NCI-H345 treated with DMSO at 0.1 percent for 48 hours (cell line): ENCODE data around the gene AFF3.
"Not testable (repeated sequence)": the region's sequence is repeated elsewhere in the genome, so short reads cannot be mapped to it uniquely, and the experiment has no call there.

Experiments
- DNase-seq: peaks from one replicate; lab custom pipeline; 2025; ENCODE audit not compliant: unreplicated experiment; lab: John Stamatoyannopoulos, UW

AFF3 gene

DNA sequence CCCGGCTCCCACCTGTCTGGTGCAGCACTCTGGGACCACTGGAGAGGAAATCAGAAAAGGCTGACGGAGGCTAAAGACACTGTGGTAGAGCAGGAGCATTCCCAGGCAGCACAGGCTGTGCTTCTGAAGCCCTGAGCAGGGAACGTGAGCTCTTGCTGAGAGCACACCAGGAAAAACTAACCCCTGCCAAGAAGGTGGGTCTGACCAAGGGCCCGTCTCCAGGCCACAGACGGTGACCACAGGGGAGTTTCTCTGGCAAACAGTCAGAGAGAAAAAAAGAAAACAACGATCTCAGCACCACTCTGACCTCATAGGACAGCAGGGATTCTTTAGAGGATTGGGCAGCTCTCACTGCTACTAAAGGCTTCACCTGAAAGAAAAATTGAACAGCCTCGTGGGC lies 201.4 kb downstream of the AFF3 start:
- no peak for DNase-seq

DNA sequence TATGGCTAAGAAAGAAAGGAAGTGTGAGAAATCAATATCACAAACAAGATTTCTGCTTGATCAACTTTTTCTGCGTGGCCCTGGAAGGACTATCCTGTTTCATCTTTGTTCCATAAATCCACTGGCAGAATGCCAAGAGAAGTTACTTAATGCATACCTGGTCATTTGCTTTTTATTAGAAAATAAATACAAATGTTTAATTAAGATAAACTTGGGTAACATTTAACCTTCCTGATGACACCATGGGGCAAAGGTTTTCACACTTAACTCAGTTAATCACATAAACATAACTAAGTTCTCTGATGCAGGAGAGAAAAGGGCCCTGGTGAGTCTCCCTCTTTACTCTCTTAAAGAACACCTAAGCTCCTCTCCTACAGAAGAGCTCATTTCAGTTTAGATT lies 203.3 kb downstream of the AFF3 start:
- no peak for DNase-seq

DNA sequence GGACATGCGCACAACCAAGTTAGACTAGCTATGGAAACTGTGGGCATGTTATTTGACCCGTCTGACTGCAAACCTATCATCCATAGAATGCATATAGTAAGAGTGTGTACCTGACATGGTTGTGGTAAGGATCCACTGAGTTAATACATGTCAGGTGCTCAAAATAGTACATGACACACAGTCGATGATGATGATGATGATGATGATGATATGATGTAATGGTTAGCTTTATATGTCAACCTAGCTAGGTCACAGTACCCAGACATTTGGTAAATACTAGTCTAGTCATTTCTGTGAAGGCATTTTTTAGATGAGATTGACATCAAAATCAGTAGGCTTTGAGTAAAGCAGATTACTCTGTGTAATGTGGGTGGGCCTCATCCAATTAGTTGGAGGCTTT lies 204.1 kb downstream of the AFF3 start:
- no peak for DNase-seq

DNA sequence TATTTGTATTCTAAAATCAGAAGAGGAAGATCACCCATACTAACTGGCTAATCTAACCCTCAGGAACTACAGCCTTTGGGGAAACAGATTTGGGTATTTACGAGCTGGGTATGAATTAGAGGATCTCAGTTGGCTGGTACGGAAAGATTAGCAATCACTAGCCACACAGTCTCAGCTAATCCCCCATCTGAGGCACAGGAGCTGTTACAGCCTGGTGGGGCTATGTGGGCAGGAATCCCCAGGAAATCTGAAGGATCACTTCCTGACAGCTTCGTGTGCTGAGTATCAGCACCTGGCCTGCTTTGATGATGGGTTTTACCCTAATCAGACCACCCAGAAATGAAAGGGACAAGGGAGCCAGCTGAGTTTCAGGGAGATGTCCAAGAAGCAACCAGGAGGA lies 206.3 kb downstream of the AFF3 start:
- no peak for DNase-seq

DNA sequence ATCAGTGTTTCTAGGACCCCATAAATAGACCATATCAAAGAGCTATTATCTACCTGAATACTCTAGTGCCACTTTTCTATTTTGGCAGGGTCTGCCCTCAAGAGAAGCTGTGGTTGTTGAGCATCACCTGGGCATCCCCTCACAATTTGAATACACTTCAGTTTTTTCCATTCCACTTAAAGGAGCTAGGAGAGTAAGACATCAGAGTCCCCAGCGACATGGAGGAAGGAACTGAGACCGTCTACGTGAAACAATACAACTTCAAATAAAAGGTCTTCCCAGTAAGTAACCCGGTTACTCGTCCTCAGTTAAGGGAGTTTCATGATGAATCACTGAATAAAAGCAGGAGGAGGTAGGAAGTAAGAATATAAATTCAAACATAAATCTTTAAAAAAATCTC lies 206.7 kb downstream of the AFF3 start:
- DNase-seq: no peak

DNA sequence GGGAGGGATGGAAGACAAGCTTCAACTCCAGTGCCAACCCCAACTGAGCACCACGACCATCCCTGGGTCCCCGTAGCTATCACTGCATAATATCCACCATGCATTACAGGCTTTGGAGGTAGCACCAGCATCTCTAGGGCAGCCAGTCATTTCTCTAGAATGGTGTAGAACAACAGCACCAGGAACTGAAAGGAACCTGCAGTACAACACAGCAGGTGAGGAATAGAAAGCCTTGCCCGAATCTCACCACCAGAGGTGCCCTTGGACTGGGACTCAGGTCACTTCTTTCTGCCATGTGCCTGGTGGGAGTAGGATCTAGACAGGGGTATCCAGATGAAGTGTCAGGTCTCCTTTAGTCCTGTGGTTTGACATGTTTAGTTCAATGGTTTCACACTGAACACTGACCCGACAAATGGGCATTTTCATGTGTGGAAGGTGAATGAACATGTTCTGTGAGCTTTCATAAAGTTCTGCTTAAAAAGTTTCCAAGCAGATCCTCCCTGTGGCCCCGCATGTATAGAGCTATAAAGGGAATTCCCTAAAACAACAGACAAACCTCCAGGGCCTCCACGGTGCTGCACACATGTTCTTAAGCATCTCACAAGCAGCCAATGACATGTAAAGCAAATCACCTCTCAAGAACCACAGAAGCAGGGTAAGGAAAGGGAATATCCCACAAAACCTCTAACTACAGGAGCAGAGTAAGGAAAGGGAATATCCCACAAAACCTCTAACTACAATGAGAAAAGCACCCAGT lies 208.3 kb downstream of the AFF3 start:
- no peak for DNase-seq

DNA sequence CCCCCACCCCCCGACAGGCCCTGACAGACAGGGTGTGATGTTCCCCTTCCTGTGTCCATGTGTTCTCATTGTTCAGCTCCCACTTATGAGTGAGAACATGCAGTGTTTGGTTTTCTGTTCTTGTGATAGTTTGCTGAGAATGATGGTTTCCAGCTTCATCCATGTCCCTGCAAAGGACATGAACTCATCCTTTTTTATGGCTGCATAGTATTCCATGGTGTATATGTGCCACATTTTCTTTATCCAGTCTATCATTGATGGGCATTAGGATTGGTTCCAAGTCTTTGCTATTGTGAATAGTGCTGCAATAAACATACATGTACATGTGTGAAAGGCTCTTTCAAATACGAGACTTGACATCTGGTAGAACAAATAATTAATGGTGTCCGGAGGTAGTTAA lies 208.9 kb downstream of the AFF3 start:
- DNase-seq: not testable (repeated sequence)

DNA sequence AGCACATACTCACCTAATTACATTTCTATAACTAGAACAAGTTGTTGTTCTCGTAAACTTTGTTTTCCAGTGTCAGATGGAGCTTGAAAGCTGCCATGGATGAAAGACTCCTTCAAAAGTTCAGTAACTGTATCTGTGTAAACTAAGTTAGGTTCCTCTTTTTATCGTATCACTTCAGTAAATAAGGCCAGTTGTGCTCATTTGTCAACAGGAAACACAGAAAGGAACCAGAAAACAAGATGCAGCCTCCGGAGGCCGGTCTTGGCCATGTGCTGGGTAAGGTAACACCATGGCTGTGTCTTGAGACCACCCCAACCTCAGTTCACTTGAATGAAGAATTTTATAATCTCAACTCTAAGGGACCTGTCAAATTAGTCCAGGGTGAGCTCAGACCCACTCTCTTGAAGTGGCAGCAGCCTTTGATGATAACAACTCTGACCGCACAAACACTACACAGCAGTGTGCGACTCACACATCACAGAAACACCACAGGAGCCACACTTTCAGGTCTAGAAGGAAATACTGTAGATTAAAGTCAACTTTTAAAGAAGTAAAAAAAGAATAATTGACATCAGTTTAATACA lies 213.8 kb downstream of the AFF3 start:
- no peak for DNase-seq

DNA sequence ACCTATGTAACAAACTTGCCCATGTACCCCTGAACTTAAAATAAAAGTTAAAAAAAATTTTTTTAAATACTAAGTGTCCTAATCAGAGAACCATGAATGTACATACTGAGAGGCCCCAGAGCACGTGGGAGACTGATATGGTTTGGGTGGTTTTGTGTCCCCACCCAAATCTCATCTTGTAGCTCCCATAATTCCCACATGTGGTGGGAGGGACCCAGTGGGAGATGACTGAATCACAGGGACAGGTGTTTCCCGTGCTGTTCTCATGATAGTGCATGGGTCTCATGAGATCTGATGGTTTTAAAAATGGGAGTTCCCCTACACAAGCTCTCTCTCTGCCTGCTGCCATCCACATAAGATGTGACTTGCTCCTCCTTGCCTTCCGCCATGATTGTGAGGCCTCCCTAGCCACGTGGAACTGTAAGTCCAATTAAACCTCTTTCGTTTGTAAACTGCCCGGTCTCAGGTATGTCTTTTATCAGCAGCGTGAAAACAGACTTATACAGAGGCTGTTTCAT lies 214.6 kb downstream of the AFF3 start:
- DNase-seq: not testable (repeated sequence)

DNA sequence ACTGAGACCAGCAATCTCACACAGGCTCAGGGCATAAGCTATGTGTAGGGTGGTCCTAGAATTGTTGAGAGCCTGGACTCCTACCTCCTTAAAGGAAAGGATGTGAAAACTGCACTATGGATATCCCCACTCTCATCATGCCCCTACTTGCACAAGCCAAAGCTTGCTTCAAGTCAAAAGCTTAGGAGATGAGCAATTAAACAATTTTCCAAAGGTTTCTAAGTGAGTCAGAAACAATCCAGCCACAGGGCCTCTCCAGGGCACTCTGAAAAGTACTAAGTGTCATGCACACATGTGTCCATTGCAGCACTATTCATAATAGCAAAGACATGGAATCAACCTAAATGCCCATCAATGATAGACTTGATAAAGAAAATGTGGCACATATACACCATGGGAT lies 215.4 kb downstream of the AFF3 start:
- no peak for DNase-seq

DNA sequence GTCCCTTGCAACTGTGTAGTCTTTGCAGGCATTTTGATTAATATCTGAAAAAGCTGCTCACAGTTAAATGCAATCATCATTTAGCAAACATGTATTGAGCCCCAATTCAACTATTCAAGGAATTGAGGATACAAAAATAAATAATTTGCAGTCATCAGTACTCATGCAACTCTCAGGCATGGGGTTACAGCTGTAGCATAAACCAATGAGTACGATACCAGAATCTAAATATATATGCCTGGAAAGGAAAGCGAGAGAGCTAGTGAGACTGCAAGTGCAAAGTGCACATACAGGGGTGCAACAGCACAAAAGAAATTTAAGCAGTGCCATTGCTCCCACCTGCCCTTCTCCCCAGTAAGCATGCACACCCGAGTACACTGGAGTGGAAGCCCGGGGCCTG lies 216.4 kb downstream of the AFF3 start:
- DNase-seq: no peak

DNA sequence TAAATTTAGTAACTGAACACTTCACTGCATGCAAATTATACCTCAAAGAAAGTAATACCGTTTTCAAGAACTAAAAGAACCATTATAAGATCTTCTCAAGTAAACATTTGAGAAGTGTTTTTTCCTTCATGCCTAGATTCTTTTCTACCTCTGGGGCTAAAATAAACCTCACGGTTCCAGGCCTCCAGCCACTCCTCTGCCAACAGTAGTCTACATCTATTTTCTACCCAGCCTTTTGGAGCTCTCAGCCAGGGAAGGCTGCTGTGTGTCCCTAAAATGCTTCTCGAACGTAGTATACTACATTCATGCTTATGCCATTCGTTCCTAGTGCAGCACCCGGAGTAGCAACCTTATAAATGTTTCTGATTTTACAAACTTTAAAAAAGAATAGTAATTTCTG lies 219.7 kb downstream of the AFF3 start:
- DNase-seq: no peak

DNA sequence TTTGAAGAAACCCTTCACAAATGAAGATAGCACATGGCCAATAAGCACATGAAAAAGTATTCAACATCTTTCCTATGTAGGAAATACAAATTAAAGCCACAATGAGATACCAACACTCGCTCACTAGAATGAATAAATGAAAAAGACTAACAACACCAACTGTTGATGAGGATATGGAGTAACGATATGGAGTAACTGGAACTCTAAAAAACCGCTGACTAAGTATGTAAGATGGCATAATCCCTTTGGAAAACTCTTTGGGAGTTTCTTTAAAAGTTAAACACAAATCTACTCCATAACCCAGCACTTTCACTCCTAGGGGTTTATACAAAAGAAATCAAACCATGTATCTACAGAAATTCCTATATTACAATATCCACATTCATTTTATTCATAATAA lies 220.5 kb downstream of the AFF3 start:
- DNase-seq: no peak

DNA sequence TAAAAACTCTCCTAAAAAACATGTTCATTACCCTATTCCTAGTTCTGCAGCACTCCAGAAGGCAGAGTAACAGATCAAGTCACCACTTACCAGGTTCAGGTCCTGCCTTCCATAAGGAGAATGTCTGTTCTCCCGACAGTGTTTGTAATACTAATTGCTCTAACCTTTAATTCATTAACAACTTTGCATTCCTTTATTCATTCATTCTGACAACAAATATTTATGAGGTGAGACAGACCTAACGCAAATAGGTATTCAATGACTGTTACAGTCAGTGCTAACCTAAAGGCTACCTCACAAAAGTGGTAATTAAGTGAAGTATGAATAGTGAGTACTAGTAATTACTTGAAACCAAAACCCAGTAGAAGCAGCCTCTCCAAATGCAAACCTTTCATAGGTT lies 224.0 kb downstream of the AFF3 start:
- no peak for DNase-seq

DNA sequence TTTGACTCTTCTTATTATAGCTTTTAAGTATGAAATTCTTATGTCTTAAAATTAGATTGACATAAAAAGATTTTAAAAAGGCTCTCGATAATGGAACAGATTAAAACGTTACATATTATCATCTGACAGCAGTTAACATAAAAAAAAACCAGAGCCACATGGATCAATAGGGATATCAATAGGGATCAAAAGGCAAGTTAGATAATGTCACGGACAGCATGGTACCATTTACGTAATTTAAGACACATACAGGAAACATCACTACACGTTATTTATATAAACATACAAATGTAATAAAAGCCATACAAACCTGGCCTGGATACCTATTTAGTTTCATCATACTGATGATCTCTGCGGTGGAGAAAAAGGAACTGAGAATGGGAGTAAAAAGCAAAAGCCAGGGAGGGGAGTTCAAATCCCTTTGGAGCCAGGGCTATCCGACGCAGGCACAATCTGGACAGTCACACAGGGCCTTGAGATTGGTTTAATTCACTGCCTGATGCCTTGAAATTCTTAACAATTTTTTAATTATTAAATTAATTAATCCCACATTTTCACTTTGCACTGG lies 227.2 kb downstream of the AFF3 start:
- no peak for DNase-seq

DNA sequence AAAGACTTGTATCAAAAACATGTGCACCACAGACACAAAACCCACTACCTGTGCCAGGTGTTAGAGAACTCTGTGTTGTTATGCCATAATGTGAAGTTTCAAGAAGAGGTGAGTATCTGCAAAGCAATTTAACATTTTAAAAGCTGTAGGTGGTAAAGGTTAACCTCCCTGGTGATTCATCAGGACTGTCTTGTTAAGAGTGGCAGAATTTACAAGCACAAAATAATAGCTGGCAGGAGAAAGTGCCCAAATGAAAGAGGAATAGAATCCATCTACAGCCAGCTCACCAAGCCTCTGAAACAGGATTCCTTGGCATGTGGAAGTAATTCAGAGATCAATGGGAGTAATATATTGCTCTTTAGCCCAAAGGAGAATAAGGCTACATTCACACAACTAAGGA lies 230.7 kb downstream of the AFF3 start:
- DNase-seq: no peak

DNA sequence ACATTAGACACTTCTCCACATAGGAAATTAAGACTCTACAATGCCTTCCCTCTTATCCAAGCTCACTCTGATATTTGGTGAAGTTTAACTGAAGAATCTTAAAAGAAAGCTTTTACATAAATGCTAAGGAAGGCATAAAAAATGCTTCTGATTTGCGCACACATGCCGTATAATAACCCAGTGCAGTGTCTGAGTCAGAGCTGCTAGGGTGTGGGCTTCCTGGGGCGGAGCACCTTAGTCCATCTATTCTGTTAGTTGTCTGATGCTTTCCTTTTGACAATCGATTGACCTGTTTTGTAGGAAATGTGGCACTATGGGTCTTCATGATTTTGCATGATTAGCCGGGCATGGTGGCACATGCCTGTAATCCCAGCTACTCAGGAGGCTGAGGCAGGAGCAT lies 231.5 kb downstream of the AFF3 start:
- no peak for DNase-seq

DNA sequence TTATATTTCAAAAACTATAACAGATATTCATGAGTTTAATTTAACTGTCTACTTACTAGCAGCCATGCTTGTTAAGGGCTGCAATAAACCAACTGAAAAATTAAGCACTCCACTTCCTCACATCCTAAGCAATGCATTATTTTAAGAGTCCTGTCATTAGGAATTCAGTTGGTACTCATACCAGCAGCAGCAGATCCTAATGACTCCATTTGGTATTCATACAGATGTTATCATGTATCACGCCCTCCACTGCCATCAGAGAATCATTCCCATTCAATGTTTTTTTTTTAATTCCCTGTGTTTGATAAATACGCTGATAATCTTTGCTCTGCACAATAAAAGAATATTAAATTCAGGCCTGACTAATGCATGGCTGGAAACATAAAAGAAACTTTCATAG lies 236.8 kb downstream of the AFF3 start:
- DNase-seq: no peak

DNA sequence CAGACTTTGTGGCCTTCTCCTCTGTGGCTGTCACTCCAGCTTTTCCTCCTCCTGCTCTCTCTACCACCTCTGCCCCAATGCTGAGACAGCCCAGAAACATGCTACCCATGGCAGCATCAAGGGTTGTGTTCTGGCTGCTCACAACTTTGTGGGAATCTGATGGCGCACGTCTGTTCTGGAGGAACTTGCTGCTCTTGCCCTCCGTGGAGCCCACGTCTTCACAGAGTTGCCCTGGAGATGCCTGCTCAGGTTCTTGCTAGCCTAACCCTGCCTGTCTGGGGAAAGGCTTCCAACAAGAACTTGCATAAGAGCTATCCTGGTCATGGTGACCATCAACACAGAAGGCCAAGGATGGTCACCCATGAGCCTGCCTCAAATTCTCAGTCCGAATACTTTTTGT lies 237.4 kb downstream of the AFF3 start:
- no peak for DNase-seq

DNA sequence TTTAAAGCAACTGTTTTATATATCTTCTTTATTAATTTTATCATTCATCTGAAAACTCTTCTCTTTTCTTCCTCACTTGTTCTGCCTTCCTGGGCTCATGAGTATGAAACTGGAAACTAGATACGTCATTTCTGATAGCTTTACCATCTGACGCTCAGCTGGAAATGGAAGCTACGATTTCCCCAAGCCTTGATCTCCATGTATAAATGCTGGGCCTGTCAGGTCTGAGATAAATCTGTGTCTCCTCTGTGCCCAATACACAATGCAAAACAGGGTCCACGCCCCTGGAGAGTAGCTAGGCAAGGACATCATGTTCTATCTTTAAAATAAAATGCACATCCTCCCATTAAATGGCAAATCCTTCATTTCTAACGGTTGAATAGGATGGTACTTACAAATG lies 238.4 kb downstream of the AFF3 start:
- no peak for DNase-seq

DNA sequence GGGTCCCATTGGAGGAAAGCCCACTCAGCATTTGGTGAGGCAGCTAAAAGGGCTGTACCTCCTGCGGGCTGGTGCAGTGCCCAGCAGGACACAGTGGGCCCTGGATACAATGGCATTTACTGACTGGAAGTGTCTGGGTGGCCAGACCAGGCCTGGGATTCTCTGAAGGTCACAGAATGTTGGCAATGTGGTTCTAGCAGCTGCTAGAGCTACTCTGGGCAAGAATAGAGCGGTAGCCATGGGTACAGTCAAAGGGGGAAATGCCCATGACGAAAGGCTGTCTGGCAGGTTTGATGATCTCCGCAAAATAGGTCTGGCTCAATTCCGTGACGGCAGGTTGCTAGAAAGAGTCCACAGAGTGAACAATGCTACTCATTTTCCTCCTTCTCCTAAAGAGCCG lies 241.8 kb downstream of the AFF3 start:
- DNase-seq: no peak

DNA sequence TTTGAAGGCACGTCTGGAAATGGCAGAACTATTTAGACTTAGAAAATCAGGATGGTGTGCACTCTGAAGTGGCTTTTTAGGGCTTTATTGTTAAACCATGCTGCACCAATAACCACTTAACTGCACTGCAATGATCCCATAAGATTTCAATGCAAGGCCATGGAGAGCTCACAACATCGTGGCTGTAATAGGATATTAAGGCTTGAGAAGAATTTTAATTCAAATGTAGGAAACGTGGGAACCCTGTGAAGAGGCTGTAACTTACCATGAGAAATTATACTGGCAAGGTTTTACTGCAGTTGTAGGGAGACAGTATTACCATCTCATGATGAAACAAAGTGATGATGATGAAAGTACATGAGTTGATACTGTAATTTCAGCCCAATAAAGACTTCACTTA lies 242.5 kb downstream of the AFF3 start:
- no peak for DNase-seq
